Right lobe of liver (tissue), 6 donors: Measurements from ENCODE around the gene GDF9. TPM values are rescaled to one million over a fixed set of nuclear protein-coding genes. Genes with fewer than 3 reads are reported as not detected.

ENCODE experiments used
- ATAC-seq, 4 donors: fragments of 200-7000 bp; cut with Tn5 transposase; one replicate each; pipeline ENCODE4 v1.9.1; 2020; ENCODE audit warnings: mild to moderate bottlenecking in 4 of 4, moderate library complexity in 4 of 4
- DNase-seq, 3 donors: peaks; one replicate each; pipeline ENCODE4 v3.0.0-alpha.2; 2020
- H3K27ac ChIP-seq, 3 donors: fragments of 200-600 bp; one replicate each; pipeline ENCODE4 v1.8.0; 2022
- H3K27me3 ChIP-seq, 2 donors: fragments of 200-600 bp; one replicate each; pipeline ENCODE4 v1.8.0; 2022
- H3K36me3 ChIP-seq, 4 donors: fragments of 200-600 bp; sonication (generic) in 1 of 4; one replicate each; pipeline versions ENCODE4 v1.5.1 to v1.8.0; 2017 to 2022; ENCODE audit warnings: control low read depth in 1 of 4
- H3K4me1 ChIP-seq, 4 donors: fragments of 200-600 bp; sonication (generic) in 1 of 4; one replicate each; pipeline versions ENCODE4 v1.5.1 to v1.8.0; 2017 to 2022; ENCODE audit warnings: control low read depth in 1 of 4
- H3K4me3 ChIP-seq, 3 donors: fragments of 200-600 bp; one replicate each; pipeline ENCODE4 v1.8.0; 2022
- H3K9me3 ChIP-seq, 4 donors: fragments of 200-600 bp; sonication (generic) in 1 of 4; one replicate each; pipeline versions ENCODE4 v1.5.1 to v1.8.0; 2017 to 2022; ENCODE audit warnings: control low read depth in 1 of 4
- CTCF ChIP-seq, 4 donors: fragments of 200-600 bp in 3 of 4; fragments of 450-650 bp in 1 of 4; IDR thresholded peaks; one replicate each; pipeline versions ENCODE4 v1.5.1 to v1.8.0; 2016 to 2022; ENCODE audit warnings: antibody characterized with exemption in 4 of 4, mild to moderate bottlenecking in 2 of 4
- POLR2A ChIP-seq: fragments of 450-650 bp; IDR thresholded peaks from one replicate; pipeline ENCODE4 v1.6.1; 2017; ENCODE audit warnings: antibody characterized with exemption, mild to moderate bottlenecking
- WGBS: methylation state at CpG from one replicate; pipeline ENCODE4 v1.1.6; 2018; ENCODE audit warnings: low coverage, low lambda C conversion rate; ENCODE audit not compliant: insufficient coverage; ENCODE audit errors: missing lambda C conversion rate; 5-methylcytosine and 5-hydroxymethylcytosine counted together
- intact Hi-C, 2 donors: fragments of 100-400 bp; cut with DNase I; formaldehyde crosslinking; loops; one replicate each; pipeline versions ENCODE4 v1.11.2 to v1.14.1; 2022
- total RNA-seq, 6 experiments: library from RNA; depleted of rRNA in 2 of 6; stranded (reverse); fragments of >200 nt in 2 of 6; fragmentation: NEBNext Ultra II Directional in 3 of 6; extraction: Animal tissue kit (Norgen Biotek cat#: 25700) in 3 of 6; gene quantifications; one replicate each; pipeline versions ENCODE4 v1.1.0 to v1.2.4, GENCODE V29; 2016 to 2023
- donor health status: DM: no; HTN: yes; CAD: no.
- donor health status: DM: no; HTN: no; CAD: no.
- donor health status: DM: no; HTN: no; CAD: no.
- donor health status: DM: no; HTN: yes; CAD: no.
- donor health status: DM: no; HTN: yes; CAD: no.

Gene GDF9
- total RNA-seq, 6 experiments from 2014 or later: 0.20 to 0.71 (median 0.48) TPM

- WGBS: 6% methylated on average over 1 of the region's 1 CpG
- ATAC-seq: peak; percentile 11 to 56 (median 33)
- DNase-seq: no peak
- TF ChIP-seq CTCF (IDR thresholded peaks at IDR 0.05) (no peak), POLR2A (no peak)
- intact Hi-C loops: loop anchor here in 1 of 2 donors (10.0 kb wide), 1 partner anchor 62 kb away; no protein-coding TSS in a partner anchor
- H3K4me3 ChIP-seq: no peak overlapping the region
- H3K9me3 ChIP-seq: no peaks in the 10 kb centered on the region
- no peak overlapping the region for H3K27ac ChIP-seq
- peaks cover 8 to 91% (median 51%) of the 10 kb centered on the region in 4 donors for H3K36me3 ChIP-seq
- no peaks in the 10 kb centered on the region for H3K27me3 ChIP-seq
- H3K4me1 ChIP-seq: no peaks in the 10 kb centered on the region
Observed at GRCh38 chr5:132887283-132887682, 21.0 kb upstream of the GDF9 start.

GRCh38 chr5:132886064-132886823 is 20.0 kb upstream of the GDF9 start:
- peak; percentile 5 to 25 (median 16) for ATAC-seq
- 84% methylated on average over 11 of the region's 11 CpGs for WGBS

GRCh38 chr5:132884548-132884947 is 18.3 kb upstream of the GDF9 start:
- DNase-seq (no peak), ATAC-seq (no peak)
- H3K27ac ChIP-seq: no peak overlapping the region
- H3K4me3 ChIP-seq: no peak overlapping the region
- peaks cover 8 to 94% (median 48%) of the 10 kb centered on the region in 4 donors for H3K36me3 ChIP-seq
- intact Hi-C loops: loop anchor here in 1 of 2 donors (10.0 kb wide), 1 partner anchor 60 kb away; no protein-coding TSS in a partner anchor
- TF ChIP-seq POLR2A (no peak), CTCF (IDR thresholded peaks at IDR 0.05) (no peak)
- no peaks in the 10 kb centered on the region for H3K27me3 ChIP-seq
- 43% methylated on average over 2 of the region's 2 CpGs for WGBS
- H3K4me1 ChIP-seq: no peaks in the 10 kb centered on the region
- H3K9me3 ChIP-seq: no peaks in the 10 kb centered on the region

More at GRCh38 chr5:132886064-132886823, 20.0 kb upstream of the GDF9 start:
- DNase-seq: no peak
- TF ChIP-seq POLR2A (peak; percentile 3), CTCF (IDR thresholded peaks at IDR 0.05) (no peak)
- H3K27me3 ChIP-seq: no peaks in the 10 kb centered on the region
- H3K36me3 ChIP-seq: peaks cover 8 to 91% (median 49%) of the 10 kb centered on the region in 4 donors
- no peak overlapping the region for H3K4me3 ChIP-seq
- H3K4me1 ChIP-seq: no peaks in the 10 kb centered on the region
- intact Hi-C loops: loop anchor here in 1 of 2 donors (10.0 kb wide), 1 partner anchor 61 kb away; no protein-coding TSS in a partner anchor
- no peak overlapping the region for H3K27ac ChIP-seq
- no peaks in the 10 kb centered on the region for H3K9me3 ChIP-seq

- peak; percentile 77 to 87 (median 86) for ATAC-seq
Observed at GRCh38 chr5:132883261-132883834, 17.1 kb upstream of the GDF9 start.

More at GRCh38 chr5:132883261-132883834, 17.1 kb upstream of the GDF9 start:
- intact Hi-C loops: loop anchor here in 1 of 2 donors (10.0 kb wide), 1 partner anchor 59 kb away; no protein-coding TSS in a partner anchor
- no peak overlapping the region for H3K27ac ChIP-seq
- no peaks in the 10 kb centered on the region for H3K4me1 ChIP-seq
- peak in 1 of 3 donors; percentile 58 for DNase-seq
- peaks cover 8 to 91% (median 46%) of the 10 kb centered on the region in 4 donors for H3K36me3 ChIP-seq
- H3K27me3 ChIP-seq: no peaks in the 10 kb centered on the region
- TF ChIP-seq POLR2A: no peak
- peak; percentile 50 to 75 (median 58) for TF ChIP-seq CTCF (IDR thresholded peaks at IDR 0.05)
- no peaks in the 10 kb centered on the region for H3K9me3 ChIP-seq
- 9% methylated on average over 2 of the region's 2 CpGs for WGBS
- H3K4me3 ChIP-seq: no peak overlapping the region
